ENCODE data around the gene ATP6AP1.

DNA sequence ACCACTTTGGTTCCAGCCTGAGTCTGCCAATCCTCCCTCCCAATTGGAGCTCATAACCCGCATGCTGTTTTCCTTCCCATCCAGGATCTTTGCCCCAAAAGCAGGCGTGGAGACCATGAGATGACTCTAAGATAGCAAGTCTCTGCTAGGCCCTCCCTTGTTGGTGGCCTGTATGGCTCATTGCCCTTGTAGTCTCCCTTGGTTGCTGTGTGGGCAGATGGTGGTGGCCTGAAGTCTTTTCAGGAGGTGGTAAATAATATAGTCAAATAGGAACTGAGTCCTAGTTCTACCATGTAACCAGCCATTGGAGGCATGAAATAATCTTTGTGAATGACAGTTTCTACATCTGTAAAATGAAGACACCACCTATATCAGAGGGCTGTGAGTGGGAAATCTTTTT is 1.2 kb downstream of the ATP6AP1 start:
- TF ChIP-seq POLR2AphosphoS5 (IDR thresholded peaks at IDR 0.05; ENCODE audit: low read depth, low read length) (no peak), ZNF510 (CRISPR knock-in tag; IDR thresholded peaks at IDR 0.05; ENCODE audit: low read depth) (no peak), NFE2L2 (IDR thresholded peaks at IDR 0.05; ENCODE audit: low read length) (no peak), ZC3H4 (CRISPR knock-in tag; IDR thresholded peaks at IDR 0.05; ENCODE audit: borderline replicate concordance) (no peak), MED1 (CRISPR knock-in tag; IDR thresholded peaks at IDR 0.05) (no peak), ATRX (CRISPR knock-in tag; IDR thresholded peaks at IDR 0.05; ENCODE audit: borderline replicate concordance) (no peak), TCF7L2 (IDR thresholded peaks at IDR 0.05; ENCODE audit: low read depth, low read length) (no peak), PAF1 (CRISPR knock-in tag; IDR thresholded peaks at IDR 0.05) (no peak), ZNF530 (CRISPR knock-in tag; IDR thresholded peaks at IDR 0.05; ENCODE audit: low read depth) (no peak), CENPX (CRISPR knock-in tag; IDR thresholded peaks at IDR 0.05) (no peak)
- TF ChIP-seq, protein P1, sequence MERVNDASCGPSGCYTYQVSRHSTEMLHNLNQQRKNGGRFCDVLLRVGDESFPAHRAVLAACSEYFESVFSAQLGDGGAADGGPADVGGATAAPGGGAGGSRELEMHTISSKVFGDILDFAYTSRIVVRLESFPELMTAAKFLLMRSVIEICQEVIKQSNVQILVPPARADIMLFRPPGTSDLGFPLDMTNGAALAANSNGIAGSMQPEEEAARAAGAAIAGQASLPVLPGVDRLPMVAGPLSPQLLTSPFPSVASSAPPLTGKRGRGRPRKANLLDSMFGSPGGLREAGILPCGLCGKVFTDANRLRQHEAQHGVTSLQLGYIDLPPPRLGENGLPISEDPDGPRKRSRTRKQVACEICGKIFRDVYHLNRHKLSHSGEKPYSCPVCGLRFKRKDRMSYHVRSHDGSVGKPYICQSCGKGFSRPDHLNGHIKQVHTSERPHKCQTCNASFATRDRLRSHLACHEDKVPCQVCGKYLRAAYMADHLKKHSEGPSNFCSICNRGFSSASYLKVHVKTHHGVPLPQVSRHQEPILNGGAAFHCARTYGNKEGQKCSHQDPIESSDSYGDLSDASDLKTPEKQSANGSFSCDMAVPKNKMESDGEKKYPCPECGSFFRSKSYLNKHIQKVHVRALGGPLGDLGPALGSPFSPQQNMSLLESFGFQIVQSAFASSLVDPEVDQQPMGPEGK (CRISPR knock-in tag; IDR thresholded peaks at IDR 0.05): no peak
- TF ChIP-seq, protein P2, sequence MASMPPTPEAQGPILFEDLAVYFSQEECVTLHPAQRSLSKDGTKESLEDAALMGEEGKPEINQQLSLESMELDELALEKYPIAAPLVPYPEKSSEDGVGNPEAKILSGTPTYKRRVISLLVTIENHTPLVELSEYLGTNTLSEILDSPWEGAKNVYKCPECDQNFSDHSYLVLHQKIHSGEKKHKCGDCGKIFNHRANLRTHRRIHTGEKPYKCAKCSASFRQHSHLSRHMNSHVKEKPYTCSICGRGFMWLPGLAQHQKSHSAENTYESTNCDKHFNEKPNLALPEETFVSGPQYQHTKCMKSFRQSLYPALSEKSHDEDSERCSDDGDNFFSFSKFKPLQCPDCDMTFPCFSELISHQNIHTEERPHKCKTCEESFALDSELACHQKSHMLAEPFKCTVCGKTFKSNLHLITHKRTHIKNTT (CRISPR knock-in tag; IDR thresholded peaks at IDR 0.05): no peak
